GM18505 (cell line): ENCODE measurements around the gene HYDIN.
"Not testable (repeated sequence)": the region's sequence is repeated elsewhere in the genome, so short reads cannot be mapped to it uniquely, and the experiment has no call there.

Experiments
- ATAC-seq: cut with Tn5 transposase; IDR thresholded peaks from one replicate; pipeline ENCODE4 v1.9.1; 2021; ENCODE audit not compliant: unreplicated experiment

Gene HYDIN

GRCh38 chr16:71080777-71081176, 149.7 kb downstream of the HYDIN start:
- not testable (repeated sequence) for ATAC-seq

DNA sequence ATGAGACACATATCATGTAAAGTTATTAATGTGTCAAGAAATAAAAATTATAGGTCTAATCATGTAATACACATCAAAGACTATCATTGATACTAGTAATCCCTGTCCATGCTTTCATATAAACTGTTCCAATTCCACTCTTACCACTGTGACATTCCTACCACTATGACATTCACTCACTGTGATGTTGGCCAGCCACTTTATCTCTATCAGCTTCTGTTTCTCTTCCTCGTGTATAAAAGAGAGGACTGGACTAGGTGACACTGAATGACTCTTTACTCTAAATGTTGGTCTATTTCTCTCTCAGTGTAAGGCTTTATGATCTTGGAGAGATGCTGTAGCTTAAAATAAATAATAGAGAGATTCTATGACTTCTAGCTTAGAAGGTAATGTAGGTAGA, 150.3 kb downstream of the HYDIN start:
- not testable (repeated sequence) for ATAC-seq

DNA sequence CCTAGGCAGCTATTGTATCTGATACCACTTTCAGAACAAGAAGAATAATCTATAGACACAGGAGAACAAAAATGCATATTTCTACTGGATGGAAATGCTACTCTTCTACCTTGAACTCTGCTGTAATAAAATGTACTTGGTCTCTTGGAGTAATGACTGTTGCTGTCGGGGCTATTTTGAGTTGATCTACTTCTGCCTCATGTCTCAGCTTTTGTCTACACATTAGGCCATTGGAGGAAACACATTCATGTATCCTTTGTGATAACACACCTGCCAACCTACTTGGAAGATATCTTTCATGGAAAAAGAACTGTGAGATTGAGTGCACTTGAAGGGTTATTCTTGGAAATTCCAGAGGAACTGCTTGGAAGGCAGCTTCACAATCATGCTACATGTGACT, 159.9 kb downstream of the HYDIN start:
- not testable (repeated sequence) for ATAC-seq

GRCh38 chr16:71069842-71070241, 160.7 kb downstream of the HYDIN start:
- not testable (repeated sequence) for ATAC-seq

DNA sequence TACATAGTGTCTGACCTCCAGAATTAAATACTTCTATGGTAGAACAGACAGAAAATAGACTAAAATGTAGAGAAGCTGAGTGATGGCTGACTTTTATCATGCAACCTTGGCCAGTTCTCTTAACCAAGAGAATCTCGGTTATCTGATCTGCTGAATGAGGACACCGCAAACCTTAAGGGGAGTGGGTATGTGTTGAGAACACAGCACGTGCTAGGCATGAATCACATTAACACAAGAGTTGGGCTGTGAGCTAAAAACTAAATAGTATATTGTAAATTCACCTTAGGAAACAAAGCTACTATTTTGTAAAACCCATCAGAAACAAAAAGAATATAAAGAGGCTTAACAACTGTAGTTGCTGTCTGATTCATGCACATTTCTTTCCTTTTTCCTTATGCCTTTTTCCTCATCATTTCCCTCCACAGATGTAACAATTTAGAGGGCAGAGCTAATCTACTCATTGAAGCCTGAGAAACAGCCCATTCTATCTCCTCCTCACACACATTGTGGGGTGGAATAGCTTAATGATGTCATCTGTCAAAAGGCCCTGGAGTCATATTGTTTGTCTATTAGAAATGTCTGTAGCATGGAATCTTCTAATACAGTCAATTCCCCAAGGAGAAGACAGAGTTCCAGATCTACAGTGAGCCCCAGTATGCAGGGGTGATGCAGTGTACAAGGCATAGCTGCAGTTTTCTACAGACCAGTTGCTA, 176.5 kb downstream of the HYDIN start:
- not testable (repeated sequence) for ATAC-seq

- not testable (repeated sequence) for ATAC-seq
Measured at GRCh38 chr16:71050307-71050706, 180.2 kb downstream of the HYDIN start.

DNA sequence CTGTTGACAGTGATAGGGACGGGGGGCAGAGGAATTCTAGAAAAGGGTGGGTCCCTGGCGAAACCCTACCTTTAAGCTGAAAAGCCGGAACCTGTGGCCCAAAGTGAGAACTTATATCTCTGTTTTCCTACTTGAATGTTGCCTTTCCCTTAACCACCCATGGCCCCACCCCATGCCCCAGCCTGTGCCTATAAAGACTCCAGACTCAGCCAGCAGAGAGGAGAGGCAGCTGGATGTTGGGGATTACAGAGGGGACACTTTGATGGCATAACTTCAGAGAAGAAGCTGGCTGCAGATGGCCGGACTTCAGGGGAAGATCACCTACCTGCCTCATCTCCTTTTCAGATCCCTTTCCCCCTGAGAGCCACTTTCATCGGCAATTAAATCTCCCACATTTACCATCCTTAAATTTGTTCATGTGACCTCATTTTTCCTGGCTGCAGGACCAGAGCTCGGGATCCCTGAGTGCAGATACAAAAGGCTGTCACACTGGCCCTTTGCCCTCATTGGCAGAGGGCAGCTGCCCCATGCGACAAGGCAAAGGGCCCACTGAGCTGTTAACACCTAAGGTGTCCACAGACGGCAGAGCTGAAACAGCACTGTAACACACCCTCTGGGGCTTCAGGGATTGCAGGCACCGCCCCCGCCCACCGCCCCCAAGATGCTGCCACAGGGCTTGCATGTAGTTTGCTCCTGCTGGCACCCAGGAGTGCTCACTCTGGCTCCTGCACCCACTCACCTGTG, 191.0 kb downstream of the HYDIN start:
- ATAC-seq = not testable (repeated sequence)

- not testable (repeated sequence) for ATAC-seq
Measured at GRCh38 chr16:71038421-71038820, 192.1 kb downstream of the HYDIN start.

GRCh38 chr16:71037987-71038386, 192.5 kb downstream of the HYDIN start:
- ATAC-seq = not testable (repeated sequence)

DNA sequence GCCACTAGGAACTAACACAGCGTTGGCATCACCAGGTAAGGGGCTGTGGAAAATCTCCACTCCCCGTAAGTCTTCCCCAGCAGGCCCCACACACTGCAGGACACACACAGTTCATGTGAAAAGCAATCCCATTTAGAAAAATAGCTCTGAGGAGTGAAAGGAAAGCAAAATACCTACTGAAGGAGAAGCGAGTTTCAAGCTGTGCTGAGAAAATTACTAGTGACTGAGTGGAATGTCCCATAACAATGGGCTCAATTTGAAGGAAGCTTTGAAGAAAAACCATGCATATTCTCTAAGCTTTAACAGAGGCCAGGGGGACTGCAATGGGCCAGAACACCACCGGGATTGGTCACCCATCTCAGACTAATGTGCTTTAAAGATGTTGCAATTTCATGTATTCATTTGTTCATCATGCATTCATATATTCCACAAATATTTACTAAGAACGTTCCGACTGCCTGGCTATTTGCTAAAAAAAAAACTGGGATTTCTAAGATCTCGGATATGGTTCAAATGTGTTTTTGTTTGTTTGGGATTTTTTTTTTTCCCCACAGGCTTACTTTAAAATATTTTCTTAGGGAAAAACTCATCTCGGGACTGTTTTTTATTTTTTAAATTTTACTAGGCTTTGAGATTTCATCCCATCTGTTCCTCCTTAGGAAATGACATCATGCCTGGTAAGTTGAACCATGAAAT, 202.3 kb downstream of the HYDIN start:
- ATAC-seq = not testable (repeated sequence)

GRCh38 chr16:71027511-71027910, 203.0 kb downstream of the HYDIN start:
- ATAC-seq = not testable (repeated sequence)

- not testable (repeated sequence) for ATAC-seq
Measured at GRCh38 chr16:71023851-71024439, 206.6 kb downstream of the HYDIN start.

- not testable (repeated sequence) for ATAC-seq
Measured at GRCh38 chr16:71021961-71022537, 208.5 kb downstream of the HYDIN start.

DNA sequence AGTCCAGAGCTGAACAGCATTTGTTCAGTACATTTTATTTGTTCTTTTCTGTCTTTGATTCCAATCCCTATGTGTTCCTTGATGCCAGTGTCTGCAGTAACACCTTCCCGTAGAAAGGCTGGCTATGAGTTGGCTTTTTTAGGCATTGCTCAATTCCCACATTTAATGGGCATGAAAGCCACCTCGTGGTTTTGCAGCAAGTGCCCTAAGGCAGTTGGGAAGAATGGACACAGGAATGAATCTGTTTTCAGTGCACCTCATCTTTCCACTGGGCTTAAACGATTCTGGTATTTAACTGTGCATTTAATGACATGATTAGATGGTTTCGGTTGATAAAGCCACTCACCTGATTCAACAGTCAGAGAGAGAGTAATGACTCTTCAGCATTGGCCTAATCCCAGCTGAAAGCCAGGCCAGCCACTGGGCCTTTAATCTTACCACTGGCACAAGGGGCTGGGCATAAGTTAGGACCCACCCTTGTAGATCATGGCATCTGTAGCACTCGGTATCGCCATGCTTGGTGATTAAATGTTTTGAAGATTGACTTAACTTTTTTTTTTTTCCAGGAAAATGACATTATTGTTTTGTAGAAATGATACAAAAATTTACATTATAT, 211.3 kb downstream of the HYDIN start:
- not testable (repeated sequence) for ATAC-seq

GRCh38 chr16:71015419-71015818, 215.1 kb downstream of the HYDIN start:
- ATAC-seq = not testable (repeated sequence)

DNA sequence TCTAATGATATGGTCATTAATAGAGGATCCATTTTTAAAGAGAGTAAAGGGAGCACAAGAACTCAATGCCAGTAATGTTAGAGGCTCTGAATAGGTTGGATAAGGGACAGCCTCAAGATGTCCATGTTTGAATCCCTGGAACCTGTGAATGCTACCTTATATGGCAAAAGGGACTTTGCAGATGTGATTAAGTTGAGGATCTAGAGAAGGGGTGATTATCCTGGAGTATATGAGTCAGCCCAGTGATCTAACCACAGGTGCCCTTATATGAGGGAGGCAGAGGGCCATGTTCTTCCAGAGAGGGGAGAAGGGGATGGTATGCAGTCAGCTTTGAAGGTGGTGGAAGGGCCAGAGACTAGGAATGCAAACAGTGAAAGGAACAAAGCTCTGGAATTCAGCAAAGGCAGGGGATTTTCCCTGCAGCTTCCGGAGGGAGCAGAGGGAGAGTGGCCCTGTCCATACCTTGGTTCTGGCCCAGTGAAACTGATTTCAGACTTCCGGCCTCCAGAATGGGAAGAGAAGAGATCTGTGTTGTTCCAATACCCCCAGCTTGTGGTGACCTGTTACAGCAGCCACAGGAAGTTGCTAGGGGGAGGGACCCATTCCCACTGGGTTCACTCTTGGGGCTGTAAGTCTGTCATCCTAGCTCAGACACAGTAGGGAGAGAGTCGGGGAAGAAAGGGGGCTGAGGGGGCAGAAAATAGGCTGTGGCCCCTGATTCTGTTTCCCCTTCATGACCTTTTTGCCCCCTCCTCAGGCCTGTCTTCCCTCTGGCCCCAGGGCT, 220.9 kb downstream of the HYDIN start:
- not testable (repeated sequence) for ATAC-seq

GRCh38 chr16:71006516-71006915, 224.0 kb downstream of the HYDIN start:
- not testable (repeated sequence) for ATAC-seq

DNA sequence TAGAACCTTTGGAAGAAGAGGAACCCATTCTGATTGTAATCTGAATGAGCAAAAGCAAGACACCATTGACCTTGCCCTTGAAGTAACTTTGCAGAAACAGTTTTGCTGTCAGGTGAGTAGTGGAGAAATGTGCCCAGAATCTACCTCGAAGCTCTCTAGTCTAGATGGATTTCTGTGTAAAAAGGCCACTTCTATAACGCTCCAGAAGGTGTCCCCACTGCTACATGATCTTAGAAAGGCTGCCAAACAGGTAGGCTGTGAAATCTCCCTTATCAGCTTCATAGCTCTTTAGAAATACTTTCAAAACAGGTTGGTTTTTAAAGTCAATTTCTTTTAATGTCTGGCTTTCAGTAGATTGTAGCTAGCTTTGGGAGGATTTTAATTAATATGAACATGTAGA, 230.8 kb downstream of the HYDIN start:
- ATAC-seq = not testable (repeated sequence)

DNA sequence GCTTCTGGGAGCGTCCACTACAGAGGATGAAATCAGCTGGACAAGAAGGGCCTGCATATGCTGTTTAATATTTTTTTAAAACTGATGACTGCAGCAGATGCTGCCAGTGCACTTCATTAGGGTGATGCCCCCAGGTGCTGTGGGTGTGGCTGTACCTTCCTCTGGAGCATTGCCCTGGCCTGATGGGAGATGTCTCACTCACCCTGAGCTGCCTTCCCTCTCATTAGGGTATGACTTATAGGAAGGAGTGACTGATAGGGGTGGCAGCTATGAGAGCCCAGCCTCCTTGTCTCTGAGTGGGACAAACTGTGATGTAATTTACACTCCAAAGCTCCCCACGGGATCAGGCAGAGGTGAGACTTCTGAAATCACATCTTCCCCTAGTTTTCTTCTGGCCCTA, 234.7 kb downstream of the HYDIN start:
- ATAC-seq = not testable (repeated sequence)
